Peyer's patch (tissue), 4 donors: ENCODE results near the gene LRRC26.
"Not testable (repeated sequence)": the region's sequence is repeated elsewhere in the genome, so short reads cannot be mapped to it uniquely, and the experiment has no call there.

Source experiments
- CTCF ChIP-seq, 6 experiments: fragments of 450-650 bp in 4 of 6; fragments of 200-600 bp in 2 of 6; sonication (generic) in 1 of 6; IDR thresholded peaks; one replicate each; pipeline ENCODE4 v1.5.1; 2017 to 2019; ENCODE audit warnings: antibody characterized with exemption in 6 of 6, mild to moderate bottlenecking in 3 of 6, moderate library complexity in 1 of 6
- POLR2A ChIP-seq, 2 donors: fragments of 450-650 bp; IDR thresholded peaks; one replicate each; pipeline ENCODE4 v1.5.1; 2017; ENCODE audit warnings: antibody characterized with exemption in 2 of 2, mild to moderate bottlenecking in 2 of 2, moderate library complexity in 2 of 2

GRCh38 chr9:137135154-137135553, 34.7 kb downstream of the LRRC26 start:
- not testable (repeated sequence) for TF ChIP-seq CTCF, POLR2A (IDR thresholded peaks at IDR 0.05)
